GM10266 (cell line): ENCODE results near the gene SPHK2.

Source experiments
- DNase-seq: peaks from one replicate; pipeline ENCODE4 v3.0.0; 2012; ENCODE audit errors: extremely low spot score
- TF ChIP-seq, protein P1 (sequence below): IDR thresholded peaks from 2 replicates; pipeline ENCODE4 v1.5.1; 2012; ENCODE audit warnings: mild to moderate bottlenecking, low read depth; ENCODE audit not compliant: control insufficient read depth, insufficient read depth; ENCODE audit errors: missing control alignments

The SPHK2 gene

GRCh38 chr19:48627201-48627864 is 8.0 kb downstream of the SPHK2 start:
- DNase-seq, result no peak
- TF ChIP-seq, protein P1, sequence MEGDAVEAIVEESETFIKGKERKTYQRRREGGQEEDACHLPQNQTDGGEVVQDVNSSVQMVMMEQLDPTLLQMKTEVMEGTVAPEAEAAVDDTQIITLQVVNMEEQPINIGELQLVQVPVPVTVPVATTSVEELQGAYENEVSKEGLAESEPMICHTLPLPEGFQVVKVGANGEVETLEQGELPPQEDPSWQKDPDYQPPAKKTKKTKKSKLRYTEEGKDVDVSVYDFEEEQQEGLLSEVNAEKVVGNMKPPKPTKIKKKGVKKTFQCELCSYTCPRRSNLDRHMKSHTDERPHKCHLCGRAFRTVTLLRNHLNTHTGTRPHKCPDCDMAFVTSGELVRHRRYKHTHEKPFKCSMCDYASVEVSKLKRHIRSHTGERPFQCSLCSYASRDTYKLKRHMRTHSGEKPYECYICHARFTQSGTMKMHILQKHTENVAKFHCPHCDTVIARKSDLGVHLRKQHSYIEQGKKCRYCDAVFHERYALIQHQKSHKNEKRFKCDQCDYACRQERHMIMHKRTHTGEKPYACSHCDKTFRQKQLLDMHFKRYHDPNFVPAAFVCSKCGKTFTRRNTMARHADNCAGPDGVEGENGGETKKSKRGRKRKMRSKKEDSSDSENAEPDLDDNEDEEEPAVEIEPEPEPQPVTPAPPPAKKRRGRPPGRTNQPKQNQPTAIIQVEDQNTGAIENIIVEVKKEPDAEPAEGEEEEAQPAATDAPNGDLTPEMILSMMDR, result no peak

- TF ChIP-seq, protein P1, result no peak
Observed at GRCh38 chr19:48627865-48628314, 8.6 kb downstream of the SPHK2 start.

GRCh38 chr19:48628486-48629296 is 9.4 kb downstream of the SPHK2 start:
- TF ChIP-seq, protein P1, result no peak
- no peak for DNase-seq

More at GRCh38 chr19:48627865-48628314, 8.6 kb downstream of the SPHK2 start:
- DNase-seq, result no peak

- TF ChIP-seq, protein P1, result no peak
- no peak for DNase-seq
Observed at GRCh38 chr19:48629297-48629598, 9.9 kb downstream of the SPHK2 start.

DNA sequence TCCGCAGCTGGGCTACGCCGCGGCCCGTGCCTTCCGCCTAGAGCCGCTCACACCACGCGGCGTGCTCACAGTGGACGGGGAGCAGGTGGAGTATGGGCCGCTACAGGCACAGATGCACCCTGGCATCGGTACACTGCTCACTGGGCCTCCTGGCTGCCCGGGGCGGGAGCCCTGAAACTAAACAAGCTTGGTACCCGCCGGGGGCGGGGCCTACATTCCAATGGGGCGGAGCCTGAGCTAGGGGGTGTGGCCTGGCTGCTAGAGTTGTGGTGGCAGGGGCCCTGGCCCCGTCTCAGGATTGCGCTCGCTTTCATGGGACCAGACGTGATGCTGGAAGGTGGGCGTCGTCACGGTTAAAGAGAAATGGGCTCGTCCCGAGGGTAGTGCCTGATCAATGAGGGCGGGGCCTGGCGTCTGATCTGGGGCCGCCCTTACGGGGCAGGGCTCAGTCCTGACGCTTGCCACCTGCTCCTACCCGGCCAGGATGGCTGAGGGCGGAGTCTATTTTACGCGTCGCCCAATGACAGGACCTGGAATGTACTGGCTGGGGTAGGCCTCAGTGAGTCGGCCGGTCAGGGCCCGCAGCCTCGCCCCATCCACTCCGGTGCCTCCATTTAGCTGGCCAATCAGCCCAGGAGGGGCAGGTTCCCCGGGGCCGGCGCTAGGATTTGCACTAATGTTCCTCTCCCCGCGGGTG is 10.4 kb downstream of the SPHK2 start:
- DNase-seq, result no peak
- TF ChIP-seq, protein P1, result no peak

DNA sequence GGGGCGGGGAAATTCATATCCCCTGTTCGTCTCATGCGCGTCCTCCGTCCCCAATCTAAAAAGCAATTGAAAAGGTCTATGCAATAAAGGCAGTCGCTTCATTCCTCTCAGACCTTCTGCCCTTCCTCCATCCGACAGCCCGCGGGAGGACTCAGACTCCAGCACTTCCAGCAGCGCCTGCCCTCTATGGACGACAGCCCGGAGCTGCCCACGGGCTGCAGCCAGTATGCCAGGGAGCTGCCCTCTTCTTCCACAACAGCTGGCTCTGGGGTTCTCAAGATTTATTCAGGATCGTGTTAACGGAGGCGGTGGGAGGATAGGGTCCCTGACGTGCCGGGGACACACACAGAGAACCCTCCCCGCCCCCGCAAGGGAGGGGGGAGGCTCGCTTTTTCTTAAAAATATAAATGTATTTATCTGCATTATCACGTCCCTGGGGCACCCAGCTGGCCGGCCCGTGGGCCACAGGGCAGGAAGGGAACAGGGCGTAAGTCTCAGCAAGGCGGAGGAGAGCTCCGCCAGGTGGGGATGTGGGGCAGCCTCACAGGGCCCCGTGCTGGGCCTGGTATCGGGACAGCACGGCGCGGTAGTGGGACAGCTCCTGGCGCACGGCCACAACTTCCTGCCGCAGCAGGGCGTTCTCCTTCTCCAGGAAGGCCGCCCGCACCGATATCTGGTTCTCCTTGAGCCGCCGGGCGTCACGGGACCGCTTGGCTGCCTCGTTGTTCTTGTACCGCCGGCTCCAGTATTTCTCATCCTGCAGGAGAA is 11.2 kb downstream of the SPHK2 start:
- TF ChIP-seq, protein P1, result no peak
- no peak for DNase-seq
